Activated naive CD8-positive, alpha-beta T cell (primary cell): ENCODE measurements around the gene BET1.
A peak's percentile ranks its signal among the peaks of the same experiment; 100 is the strongest.

Experiments used
- H3K27ac Mint-ChIP-seq: one replicate; pipeline ENCODE4 v1.8.0; 2021; ENCODE audit warnings: mixed read lengths
- H3K27me3 Mint-ChIP-seq: one replicate; pipeline ENCODE4 v1.8.0; 2021; ENCODE audit warnings: mixed read lengths
- H3K36me3 Mint-ChIP-seq: one replicate; pipeline ENCODE4 v1.8.0; 2021; ENCODE audit warnings: mixed read lengths
- H3K4me1 Mint-ChIP-seq: one replicate; pipeline ENCODE4 v1.8.0; 2021; ENCODE audit warnings: low read depth, mixed read lengths
- H3K4me3 Mint-ChIP-seq: one replicate; pipeline ENCODE4 v1.8.0; 2021; ENCODE audit warnings: mild to moderate bottlenecking, mixed read lengths
- H3K9me3 Mint-ChIP-seq: one replicate; pipeline ENCODE4 v1.8.0; 2021; ENCODE audit warnings: low read depth, mixed read lengths

The BET1 gene, protein sequence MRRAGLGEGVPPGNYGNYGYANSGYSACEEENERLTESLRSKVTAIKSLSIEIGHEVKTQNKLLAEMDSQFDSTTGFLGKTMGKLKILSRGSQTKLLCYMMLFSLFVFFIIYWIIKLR

DNA sequence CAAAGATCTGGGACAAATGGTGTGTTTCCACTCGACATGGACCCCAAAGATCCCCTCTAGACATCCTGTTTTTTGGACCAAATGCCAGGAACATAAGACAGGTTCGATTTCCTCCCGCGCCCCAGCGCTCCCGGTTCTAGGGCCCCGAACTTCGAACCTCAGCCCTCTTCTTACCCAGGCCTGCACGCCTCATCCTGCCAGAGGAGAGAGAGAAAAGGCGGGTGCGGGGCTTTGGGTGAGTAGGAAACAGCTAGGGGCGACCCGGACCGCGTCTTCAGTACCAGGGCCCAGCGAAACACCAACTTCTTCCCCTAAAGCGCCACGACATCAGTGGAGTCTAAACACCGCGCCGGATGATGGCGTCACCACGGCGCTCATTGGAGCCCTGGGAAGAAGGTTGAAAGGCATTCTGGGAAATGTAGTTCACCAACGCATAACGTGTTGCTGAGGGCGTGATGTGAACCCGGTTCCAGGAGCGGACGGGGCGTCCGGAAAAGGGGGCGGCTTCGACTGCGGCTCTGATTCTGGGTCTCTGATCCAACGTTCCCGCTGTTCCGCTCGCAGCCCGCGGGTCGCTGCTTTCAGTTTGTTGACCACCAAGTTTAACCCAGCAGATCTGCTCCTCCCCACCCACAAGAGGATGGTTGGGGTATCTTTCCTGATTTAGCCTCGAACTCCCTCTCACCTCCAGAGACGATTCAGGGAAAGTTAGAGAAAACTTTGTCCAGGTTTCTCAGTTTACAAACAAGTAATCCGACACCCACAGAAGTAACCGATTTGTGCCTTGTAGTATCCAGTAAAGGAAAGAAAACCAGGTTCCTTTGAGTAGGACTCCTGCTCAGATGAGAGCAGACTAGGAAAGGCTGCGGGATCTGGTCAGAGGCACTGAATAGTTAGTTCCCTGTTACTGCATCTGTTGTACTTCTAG lies at the start of gene BET1:
TSS of gene BET1 (minus strand) at position 332 of the 928 bp plus-strand sequence. CDS start at position 193, 139 bp downstream.
- Mint-ChIP-seq H3K36me3 (no peaks in the 10 kb centered on the region), H3K4me3 (peak within 1 kb of the TSS; percentile 97), H3K4me1 (peaks cover 38% of the 10 kb centered on the region), H3K9me3 (no peaks in the 10 kb centered on the region), H3K27ac (peak within 1 kb of the TSS; percentile 96), H3K27me3 (no peaks in the 10 kb centered on the region)

DNA sequence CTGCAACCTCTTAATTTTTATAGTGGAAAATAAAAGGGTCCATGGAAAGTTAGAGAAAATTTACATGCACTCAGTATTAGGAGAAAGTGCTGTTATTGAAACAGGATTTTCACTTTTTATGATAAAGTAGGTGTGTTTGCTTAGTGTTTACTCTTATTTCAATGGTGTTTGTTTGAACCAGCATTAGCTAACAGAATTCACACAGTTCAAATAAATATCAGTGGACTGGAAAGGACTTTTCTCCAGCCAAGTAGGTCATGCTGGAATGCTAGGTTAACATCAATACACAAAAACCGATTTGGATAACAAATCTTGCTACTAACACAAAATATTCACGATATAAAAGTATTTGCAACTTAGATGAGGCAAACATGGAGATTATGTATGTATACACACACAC lies 49.4 kb upstream of the BET1 start:
- H3K4me1 Mint-ChIP-seq: peaks cover 1% of the 10 kb centered on the region
- no peaks in the 10 kb centered on the region for H3K9me3 Mint-ChIP-seq
- H3K4me3 Mint-ChIP-seq: no peak overlapping the region
- peaks cover 5% of the 10 kb centered on the region for H3K27me3 Mint-ChIP-seq
- no peaks in the 10 kb centered on the region for H3K36me3 Mint-ChIP-seq
- H3K27ac Mint-ChIP-seq: no peak overlapping the region

DNA sequence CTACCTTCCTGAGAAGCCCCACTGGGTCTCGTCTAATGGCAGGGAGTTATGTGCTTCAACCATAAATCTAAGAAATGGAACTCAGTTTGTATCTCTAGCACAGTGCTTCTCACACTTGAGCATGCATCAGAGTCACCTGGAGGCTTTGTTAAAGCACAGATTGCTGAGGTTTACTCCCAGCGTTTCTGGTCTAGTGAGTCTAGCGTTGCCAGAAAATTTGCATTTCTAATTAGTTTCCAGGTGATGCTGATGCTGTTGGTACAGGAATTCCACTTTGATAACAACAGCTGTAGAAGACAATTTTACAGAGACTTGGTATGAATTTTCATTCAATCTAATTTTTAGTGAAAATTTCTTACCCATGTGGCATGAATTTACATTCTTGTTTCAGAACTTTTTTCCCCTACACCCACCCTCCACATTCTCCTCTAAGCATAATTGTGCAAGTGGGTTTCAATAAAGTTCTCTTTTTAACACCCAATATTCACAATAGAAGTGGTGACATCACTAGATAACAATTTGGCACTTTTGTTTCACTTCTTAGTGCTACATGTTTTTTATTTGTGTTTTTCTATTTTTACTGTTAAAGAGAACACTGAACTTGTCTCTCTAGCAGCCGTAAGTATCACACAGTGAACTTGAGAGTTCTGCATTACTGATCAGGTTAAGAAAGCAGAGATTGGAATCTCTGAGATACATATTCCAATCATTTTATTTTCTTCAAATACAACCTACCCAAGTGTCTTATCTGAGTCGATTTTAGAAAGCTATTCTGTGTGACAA lies 48.4 kb upstream of the BET1 start:
- H3K4me3 Mint-ChIP-seq: no peak overlapping the region
- no peak overlapping the region for H3K27ac Mint-ChIP-seq

DNA sequence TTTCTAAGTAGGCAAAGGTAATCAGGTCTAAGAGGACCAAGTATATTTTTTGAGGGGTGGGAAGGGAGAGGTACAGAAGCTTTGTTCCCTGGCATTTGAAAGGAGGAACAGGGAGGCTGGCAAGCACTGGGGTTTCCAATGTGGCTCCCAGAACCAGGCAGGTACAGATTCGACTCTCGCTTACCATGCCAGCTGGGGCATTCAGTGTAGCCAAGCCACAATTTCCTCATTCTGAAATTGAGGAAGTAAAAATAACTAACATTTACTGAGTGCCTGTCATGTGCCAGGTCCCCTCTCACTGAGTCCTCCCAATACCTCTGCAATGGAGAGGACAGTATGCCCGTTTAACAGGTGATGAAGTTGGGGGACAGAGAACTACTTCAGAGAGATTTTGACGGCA lies 45.9 kb upstream of the BET1 start:
- Mint-ChIP-seq H3K27me3 (peaks cover 14% of the 10 kb centered on the region), H3K36me3 (no peaks in the 10 kb centered on the region), H3K4me3 (no peak overlapping the region), H3K9me3 (no peaks in the 10 kb centered on the region), H3K27ac (no peak overlapping the region), H3K4me1 (peaks cover 1% of the 10 kb centered on the region)

More for the DNA sequence above, 48.4 kb upstream of the BET1 start:
- Mint-ChIP-seq H3K4me1 (peaks cover 1% of the 10 kb centered on the region), H3K27me3 (peaks cover 11% of the 10 kb centered on the region), H3K36me3 (no peaks in the 10 kb centered on the region), H3K9me3 (no peaks in the 10 kb centered on the region)

DNA sequence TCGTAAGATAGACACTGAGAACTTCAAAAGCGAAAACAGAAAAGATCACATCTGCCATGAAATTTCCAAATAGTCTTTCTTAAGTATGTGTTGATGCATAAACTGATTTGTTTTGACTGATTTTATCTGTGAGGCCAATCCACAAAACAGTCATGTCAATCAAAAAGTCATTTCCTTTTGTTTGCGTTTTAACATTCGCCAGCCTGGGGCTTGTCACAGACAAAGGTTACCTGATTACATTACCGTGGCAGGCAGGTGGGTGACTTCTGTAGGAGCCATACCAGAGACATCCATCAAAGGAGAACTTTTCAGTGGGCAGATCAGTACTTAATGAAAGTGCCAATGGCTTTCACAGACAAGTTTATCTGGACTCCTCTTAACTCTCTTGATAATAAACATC lies 45.5 kb upstream of the BET1 start:
- no peak overlapping the region for H3K27ac Mint-ChIP-seq
- peaks cover 14% of the 10 kb centered on the region for H3K27me3 Mint-ChIP-seq
- H3K9me3 Mint-ChIP-seq: no peaks in the 10 kb centered on the region
- H3K36me3 Mint-ChIP-seq: no peaks in the 10 kb centered on the region
- H3K4me3 Mint-ChIP-seq: no peak overlapping the region
- peaks cover 1% of the 10 kb centered on the region for H3K4me1 Mint-ChIP-seq

DNA sequence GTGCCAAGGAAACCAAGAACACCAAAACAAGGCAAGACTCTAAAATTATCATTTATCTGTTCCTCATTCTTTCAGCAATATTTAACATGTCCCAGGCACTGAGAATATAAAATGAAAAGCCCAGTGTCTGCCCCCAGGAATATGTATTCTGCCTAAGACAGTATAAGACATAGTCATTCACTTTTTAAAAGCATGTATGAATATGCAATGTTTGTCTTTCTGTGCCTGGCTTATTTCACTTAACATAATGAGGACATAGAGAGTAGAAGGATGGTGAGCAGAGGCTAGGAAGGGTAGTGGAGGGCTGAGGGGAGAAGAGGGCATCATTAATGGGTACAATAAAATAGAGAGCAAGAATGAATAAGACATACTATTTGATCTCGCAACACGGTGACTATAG lies 44.6 kb upstream of the BET1 start:
- H3K4me3 Mint-ChIP-seq: no peak overlapping the region
- H3K9me3 Mint-ChIP-seq: no peaks in the 10 kb centered on the region
- peaks cover 14% of the 10 kb centered on the region for H3K27me3 Mint-ChIP-seq
- no peak overlapping the region for H3K27ac Mint-ChIP-seq
- no peaks in the 10 kb centered on the region for H3K36me3 Mint-ChIP-seq
- peaks cover 1% of the 10 kb centered on the region for H3K4me1 Mint-ChIP-seq

DNA sequence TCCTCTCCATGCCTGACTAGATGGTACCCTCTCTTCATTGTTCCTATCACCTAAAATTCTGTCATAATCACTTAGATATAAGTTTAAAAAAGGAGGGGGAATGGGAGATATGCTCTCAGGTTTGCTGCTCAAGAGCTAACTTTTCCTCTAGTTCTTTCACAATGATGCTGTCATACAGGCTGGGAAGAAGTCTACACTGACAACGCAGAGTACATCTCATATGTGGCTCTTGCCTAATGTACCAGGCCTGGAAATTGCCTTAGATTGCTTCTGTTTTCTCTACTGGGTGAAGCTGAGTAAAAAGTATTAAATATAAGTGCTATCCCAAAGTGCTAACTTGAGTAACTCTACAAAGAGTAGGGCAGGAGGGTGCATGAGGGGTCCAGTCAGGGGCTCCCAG lies 43.8 kb upstream of the BET1 start:
- Mint-ChIP-seq H3K27ac (no peak overlapping the region), H3K9me3 (no peaks in the 10 kb centered on the region), H3K27me3 (peaks cover 14% of the 10 kb centered on the region), H3K36me3 (no peaks in the 10 kb centered on the region), H3K4me3 (no peak overlapping the region), H3K4me1 (peaks cover 1% of the 10 kb centered on the region)

DNA sequence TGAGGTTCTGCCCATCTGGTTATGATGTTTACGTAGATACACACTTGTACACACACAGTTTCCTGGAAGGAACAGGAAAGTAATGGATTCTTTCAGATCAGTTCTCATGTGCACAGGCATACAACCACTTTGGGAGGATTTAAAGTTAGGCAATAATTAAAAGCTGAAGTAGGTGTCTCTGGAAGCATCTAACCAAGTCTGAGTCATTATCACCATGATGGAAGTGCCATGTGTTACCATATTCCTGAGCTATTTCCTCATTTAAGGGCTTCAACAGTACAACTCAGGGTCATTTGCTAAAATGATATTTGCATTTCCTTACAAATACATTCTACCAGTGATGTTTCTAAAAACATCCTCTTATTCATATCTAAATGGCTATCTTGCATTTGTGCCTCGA lies 41.4 kb upstream of the BET1 start:
- H3K27ac Mint-ChIP-seq: no peak overlapping the region
- H3K4me3 Mint-ChIP-seq: no peak overlapping the region
- H3K36me3 Mint-ChIP-seq: no peaks in the 10 kb centered on the region
- H3K27me3 Mint-ChIP-seq: peaks cover 19% of the 10 kb centered on the region
- H3K9me3 Mint-ChIP-seq: no peaks in the 10 kb centered on the region
- H3K4me1 Mint-ChIP-seq: peaks cover 1% of the 10 kb centered on the region

DNA sequence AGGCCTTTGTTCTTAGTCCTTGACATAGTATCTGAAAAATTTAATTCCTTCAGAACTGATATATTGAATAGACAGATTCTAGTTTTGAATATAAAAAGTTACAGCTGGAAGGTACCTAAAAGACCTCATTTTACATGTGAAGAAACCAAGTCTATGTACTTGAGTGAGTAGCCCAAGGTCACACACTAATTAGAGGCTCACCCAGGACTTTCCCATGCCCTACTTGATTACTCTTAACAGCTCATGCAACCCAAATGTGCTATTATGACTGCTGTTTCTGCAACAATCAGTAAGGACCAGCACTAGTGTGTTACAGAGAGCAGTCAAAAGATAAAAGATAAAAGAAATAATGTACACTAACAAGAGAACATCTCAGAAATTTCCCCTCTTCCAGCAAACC lies 40.7 kb upstream of the BET1 start:
- Mint-ChIP-seq H3K36me3 (no peaks in the 10 kb centered on the region), H3K9me3 (no peaks in the 10 kb centered on the region), H3K4me1 (no peaks in the 10 kb centered on the region), H3K27ac (no peak overlapping the region), H3K27me3 (peaks cover 17% of the 10 kb centered on the region), H3K4me3 (no peak overlapping the region)

DNA sequence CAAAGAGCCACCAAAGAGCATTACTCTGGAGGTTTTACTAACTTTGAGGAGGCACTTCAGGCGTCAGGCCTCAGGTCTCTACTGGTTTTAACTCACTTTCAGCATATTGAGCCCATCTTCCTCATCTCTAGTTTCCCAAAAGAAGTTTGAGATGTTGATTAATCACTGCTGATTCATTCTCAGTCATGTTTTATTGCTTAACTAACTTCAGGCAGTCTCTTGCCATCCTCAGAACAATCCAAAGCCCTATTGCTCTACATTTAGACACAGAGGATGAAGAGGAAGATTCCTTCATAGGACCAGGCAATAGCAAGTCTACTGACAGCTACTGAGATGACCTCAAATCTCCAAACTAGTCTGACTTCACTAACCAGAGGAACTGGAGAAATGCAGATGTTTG lies 39.1 kb upstream of the BET1 start:
- Mint-ChIP-seq H3K36me3 (no peaks in the 10 kb centered on the region), H3K9me3 (no peaks in the 10 kb centered on the region), H3K4me1 (no peaks in the 10 kb centered on the region), H3K4me3 (no peak overlapping the region), H3K27me3 (peaks cover 13% of the 10 kb centered on the region), H3K27ac (no peak overlapping the region)

DNA sequence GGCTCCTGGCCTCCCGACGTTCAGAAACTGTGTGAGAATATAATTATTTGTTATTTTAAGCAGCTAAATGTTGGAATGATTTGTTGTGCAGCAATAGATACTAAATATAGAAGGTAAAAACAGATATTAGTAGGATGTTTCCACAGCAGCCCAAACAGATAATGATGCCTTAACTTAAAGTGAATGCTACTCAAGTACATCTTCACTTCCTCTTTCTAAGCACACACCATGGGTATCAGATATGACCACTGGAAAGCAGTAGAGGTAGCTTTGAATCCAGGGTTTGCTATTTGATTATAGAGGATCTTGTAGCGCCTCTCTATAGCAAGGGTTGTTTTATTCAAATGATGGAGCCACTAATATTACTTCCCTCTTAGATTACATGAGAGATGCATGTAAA lies 38.2 kb upstream of the BET1 start:
- Mint-ChIP-seq H3K36me3 (no peaks in the 10 kb centered on the region), H3K4me1 (no peaks in the 10 kb centered on the region), H3K27ac (no peak overlapping the region), H3K9me3 (no peaks in the 10 kb centered on the region), H3K4me3 (no peak overlapping the region), H3K27me3 (peaks cover 8% of the 10 kb centered on the region)

DNA sequence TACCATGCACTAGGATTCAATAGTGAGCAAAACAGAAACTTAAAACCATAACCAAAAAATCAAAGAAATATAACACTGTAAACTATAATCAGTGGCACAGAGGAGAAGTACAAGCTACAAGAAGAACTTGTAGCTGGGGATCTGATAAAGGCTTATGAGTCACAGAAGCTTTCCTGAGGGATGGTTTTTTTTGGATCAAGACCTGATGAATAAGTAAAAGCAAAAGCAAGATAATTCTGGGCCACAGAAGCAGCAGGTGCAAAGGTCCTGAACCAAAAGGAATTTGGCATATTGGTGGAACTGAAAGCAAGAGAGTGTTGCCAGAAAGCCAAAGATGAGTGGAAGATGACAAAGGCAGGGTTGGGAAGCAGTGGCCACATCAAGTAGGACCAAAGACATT lies 37.4 kb upstream of the BET1 start:
- H3K9me3 Mint-ChIP-seq: no peaks in the 10 kb centered on the region
- H3K27me3 Mint-ChIP-seq: peaks cover 8% of the 10 kb centered on the region
- no peaks in the 10 kb centered on the region for H3K4me1 Mint-ChIP-seq
- H3K36me3 Mint-ChIP-seq: no peaks in the 10 kb centered on the region
- H3K4me3 Mint-ChIP-seq: no peak overlapping the region
- no peak overlapping the region for H3K27ac Mint-ChIP-seq

DNA sequence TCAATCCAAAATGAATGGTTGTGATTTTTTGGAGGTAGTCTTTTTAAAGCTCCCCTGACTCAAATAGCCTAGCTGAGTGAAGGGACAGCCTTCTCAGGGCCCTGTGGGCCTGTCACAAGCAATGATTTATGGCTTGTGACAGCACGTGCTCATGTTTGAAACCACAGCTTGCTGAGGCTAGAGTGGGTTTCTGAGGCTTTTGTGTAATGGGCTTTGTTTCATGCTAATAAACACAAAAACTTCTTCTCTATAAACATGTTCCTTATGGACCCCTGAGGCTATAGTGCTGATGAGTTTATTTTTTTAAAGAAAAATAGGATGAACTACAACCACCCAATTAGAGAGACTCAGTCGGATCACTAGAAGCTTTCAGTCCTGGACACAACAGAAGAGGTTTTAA lies 36.1 kb upstream of the BET1 start:
- Mint-ChIP-seq H3K9me3 (no peaks in the 10 kb centered on the region), H3K27ac (no peak overlapping the region), H3K4me3 (no peak overlapping the region)

DNA sequence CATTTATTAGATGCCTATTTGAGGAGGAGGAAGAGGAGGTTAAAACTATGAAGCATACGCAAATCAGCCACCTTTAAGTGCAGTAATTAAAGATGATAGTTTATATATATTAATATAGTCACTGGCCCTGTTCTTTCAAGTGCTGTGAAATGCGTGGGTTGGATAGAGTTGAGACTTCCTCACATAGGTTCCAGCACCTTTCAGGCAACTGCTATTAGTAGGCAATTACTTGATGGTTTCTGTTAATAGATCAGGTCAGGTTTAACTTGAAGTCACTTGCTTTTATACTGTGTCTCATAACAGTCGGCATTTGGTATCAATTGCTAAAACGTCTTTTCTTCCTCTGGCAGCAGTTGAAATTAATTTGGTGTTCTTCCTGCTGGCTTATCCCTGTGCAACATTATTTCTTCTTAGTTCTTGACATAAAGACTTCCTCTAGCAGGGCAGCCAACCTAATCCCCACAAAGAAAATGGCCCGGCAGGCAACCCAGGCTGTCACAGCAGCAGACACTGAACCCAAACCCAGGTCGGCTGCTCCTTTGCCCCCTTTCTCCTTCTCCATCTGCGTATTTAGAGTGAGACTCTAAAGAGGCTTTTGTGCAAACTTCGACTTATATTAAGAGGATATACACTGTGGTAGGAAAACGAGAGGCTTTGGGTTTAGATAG lies 35.3 kb upstream of the BET1 start:
- Mint-ChIP-seq H3K27ac (no peak overlapping the region), H3K4me3 (no peak overlapping the region), H3K4me1 (no peaks in the 10 kb centered on the region), H3K36me3 (no peaks in the 10 kb centered on the region), H3K27me3 (peaks cover 4% of the 10 kb centered on the region), H3K9me3 (no peaks in the 10 kb centered on the region)

More for the DNA sequence above, 36.1 kb upstream of the BET1 start:
- Mint-ChIP-seq H3K27me3 (peaks cover 4% of the 10 kb centered on the region), H3K36me3 (no peaks in the 10 kb centered on the region), H3K4me1 (no peaks in the 10 kb centered on the region)

DNA sequence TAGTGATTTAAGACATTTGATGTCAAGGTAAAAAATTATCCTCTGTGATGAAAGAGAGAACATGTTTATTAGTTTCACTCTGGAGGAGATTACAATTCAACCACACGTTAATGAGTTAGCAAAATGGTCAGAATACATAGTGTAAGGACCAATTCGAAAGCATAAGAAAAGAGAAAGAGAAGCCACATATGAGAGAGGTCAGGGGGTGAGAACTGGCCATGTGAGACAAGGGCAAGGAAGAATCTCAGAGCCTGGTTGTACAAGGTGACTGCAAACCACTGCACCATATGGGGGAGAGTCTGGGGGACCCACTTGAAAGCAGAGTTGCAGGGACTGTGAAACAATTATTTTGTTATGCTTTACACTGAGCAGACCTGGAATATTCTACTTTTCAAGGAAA lies 27.7 kb upstream of the BET1 start:
- Mint-ChIP-seq H3K4me3 (no peak overlapping the region), H3K27ac (no peak overlapping the region), H3K27me3 (peaks cover 4% of the 10 kb centered on the region), H3K4me1 (no peaks in the 10 kb centered on the region), H3K36me3 (no peaks in the 10 kb centered on the region), H3K9me3 (no peaks in the 10 kb centered on the region)
